Right lobe of liver (tissue), 4 donors: ENCODE results near the gene CHRNA5.

ENCODE experiments used
- POLR2A ChIP-seq: fragments of 450-650 bp; IDR thresholded peaks from one replicate; pipeline ENCODE4 v1.6.1; 2017; ENCODE audit warnings: antibody characterized with exemption, mild to moderate bottlenecking
- TF ChIP-seq, protein P1 (sequence below), 4 donors: fragments of 200-600 bp in 3 of 4; fragments of 450-650 bp in 1 of 4; IDR thresholded peaks; one replicate each; pipeline versions ENCODE4 v1.5.1 to v1.8.0; 2016 to 2022; ENCODE audit warnings: antibody characterized with exemption in 4 of 4, mild to moderate bottlenecking in 2 of 4
- donor health status: DM: no; HTN: no; CAD: no.
- donor health status: DM: no; HTN: no; CAD: no.
- donor health status: DM: no; HTN: yes; CAD: no.

DNA sequence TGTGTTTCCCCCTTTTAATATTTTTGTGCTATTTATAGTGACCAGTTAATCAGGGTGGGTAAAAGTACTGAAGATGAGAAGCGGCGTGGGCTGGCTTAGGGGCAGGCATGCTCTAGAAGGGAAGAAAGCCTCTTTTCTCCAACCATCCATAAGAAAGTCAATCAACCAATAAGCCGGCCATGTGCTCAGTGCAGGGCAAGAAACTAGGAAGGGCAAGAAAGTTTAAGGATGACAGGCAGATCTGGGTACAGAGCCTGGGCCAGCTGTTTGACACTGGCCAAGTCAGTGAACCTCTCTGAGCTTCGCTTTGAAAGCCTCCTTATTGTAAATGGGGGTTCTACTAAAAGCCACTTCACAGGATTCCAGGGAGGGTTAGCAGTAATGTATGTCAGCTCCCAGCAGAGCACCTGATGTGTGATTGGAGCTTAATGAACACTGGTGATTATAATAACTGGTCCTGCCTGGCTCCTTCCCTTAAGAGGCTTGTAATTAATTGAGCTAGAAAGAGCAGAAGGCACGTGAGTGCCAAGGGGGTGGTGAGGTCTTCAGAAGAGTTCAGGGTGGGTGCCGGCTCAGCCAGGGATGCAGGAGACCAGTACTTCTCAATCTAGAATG, 61.2 kb downstream of the CHRNA5 start:
- TF ChIP-seq, protein P1, sequence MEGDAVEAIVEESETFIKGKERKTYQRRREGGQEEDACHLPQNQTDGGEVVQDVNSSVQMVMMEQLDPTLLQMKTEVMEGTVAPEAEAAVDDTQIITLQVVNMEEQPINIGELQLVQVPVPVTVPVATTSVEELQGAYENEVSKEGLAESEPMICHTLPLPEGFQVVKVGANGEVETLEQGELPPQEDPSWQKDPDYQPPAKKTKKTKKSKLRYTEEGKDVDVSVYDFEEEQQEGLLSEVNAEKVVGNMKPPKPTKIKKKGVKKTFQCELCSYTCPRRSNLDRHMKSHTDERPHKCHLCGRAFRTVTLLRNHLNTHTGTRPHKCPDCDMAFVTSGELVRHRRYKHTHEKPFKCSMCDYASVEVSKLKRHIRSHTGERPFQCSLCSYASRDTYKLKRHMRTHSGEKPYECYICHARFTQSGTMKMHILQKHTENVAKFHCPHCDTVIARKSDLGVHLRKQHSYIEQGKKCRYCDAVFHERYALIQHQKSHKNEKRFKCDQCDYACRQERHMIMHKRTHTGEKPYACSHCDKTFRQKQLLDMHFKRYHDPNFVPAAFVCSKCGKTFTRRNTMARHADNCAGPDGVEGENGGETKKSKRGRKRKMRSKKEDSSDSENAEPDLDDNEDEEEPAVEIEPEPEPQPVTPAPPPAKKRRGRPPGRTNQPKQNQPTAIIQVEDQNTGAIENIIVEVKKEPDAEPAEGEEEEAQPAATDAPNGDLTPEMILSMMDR (IDR thresholded peaks at IDR 0.05) = no peak
- no peak for TF ChIP-seq POLR2A
